GM12801 (cell line): ENCODE data around the gene MYOCD.

Experiments used
- CTCF ChIP-seq: IDR thresholded peaks from one replicate; pipeline ENCODE4 v1.5.1; 2011; ENCODE audit warnings: control low read depth; ENCODE audit not compliant: insufficient read length; ENCODE audit errors: extremely low read depth

MYOCD gene

GRCh38 chr17:12727881-12728280 is 62.2 kb downstream of the MYOCD start:
- TF ChIP-seq CTCF = no peak

GRCh38 chr17:12729086-12729485 is 63.4 kb downstream of the MYOCD start:
- TF ChIP-seq CTCF = no peak

GRCh38 chr17:12730421-12730820 is 64.7 kb downstream of the MYOCD start:
- TF ChIP-seq CTCF = no peak

- no peak for TF ChIP-seq CTCF
These were observed 65.3 kb downstream of the MYOCD start for GRCh38 chr17:12730931-12731521.

- TF ChIP-seq CTCF = no peak
These were observed 66.1 kb downstream of the MYOCD start for GRCh38 chr17:12731839-12732238.

- TF ChIP-seq CTCF = no peak
These were observed 66.7 kb downstream of the MYOCD start for GRCh38 chr17:12732366-12732765.

GRCh38 chr17:12734926-12735325 is 69.2 kb downstream of the MYOCD start:
- no peak for TF ChIP-seq CTCF
